GM12865 (cell line): ENCODE results near the gene SCAMP4.

ENCODE experiments used
- DNase-seq: peaks from one replicate; pipeline ENCODE4 v3.0.0; 2010; ENCODE audit warnings: low read depth
- H3K4me3 ChIP-seq: 2 replicates; pipeline ENCODE4 v1.5.1; 2011; ENCODE audit warnings: mild to moderate bottlenecking, low read depth, low read length, control low read depth
- CTCF ChIP-seq: IDR thresholded peaks from 2 replicates; pipeline ENCODE4 v1.5.1; 2011; ENCODE audit warnings: low read length, control low read depth, low read depth, inconsistent platforms; ENCODE audit not compliant: insufficient read depth; ENCODE audit errors: missing control alignments

SCAMP4 gene

GRCh38 chr19:1950640-1951039, 45.4 kb downstream of the SCAMP4 start:
- no peak overlapping the region for H3K4me3 ChIP-seq
- TF ChIP-seq CTCF = no peak
- no peak for DNase-seq

GRCh38 chr19:1952635-1953034, 47.4 kb downstream of the SCAMP4 start:
- no peak for TF ChIP-seq CTCF
- no peak for DNase-seq
- H3K4me3 ChIP-seq = no peak overlapping the region

GRCh38 chr19:1953037-1953436, 47.8 kb downstream of the SCAMP4 start:
- no peak for DNase-seq
- TF ChIP-seq CTCF = no peak
- no peak overlapping the region for H3K4me3 ChIP-seq

GRCh38 chr19:1953441-1954094, 48.4 kb downstream of the SCAMP4 start:
- DNase-seq = no peak
- no peak for TF ChIP-seq CTCF
- H3K4me3 ChIP-seq = no peak overlapping the region

GRCh38 chr19:1954532-1954933, 49.3 kb downstream of the SCAMP4 start:
- no peak overlapping the region for H3K4me3 ChIP-seq
- DNase-seq = no peak
- no peak for TF ChIP-seq CTCF

GRCh38 chr19:1955171-1956121, 50.2 kb downstream of the SCAMP4 start:
- TF ChIP-seq CTCF = no peak
- no peak overlapping the region for H3K4me3 ChIP-seq
- DNase-seq = no peak
